Type B pancreatic cell (in vitro differentiated cells): Measurements from ENCODE around the gene UBA7. TPM values are rescaled to one million over a fixed set of nuclear protein-coding genes. Genes with fewer than 3 reads are reported as not detected.

Experiments
- DNase-seq: peaks from one replicate; pipeline ENCODE4 v3.0.0; 2021; ENCODE audit warnings: mixed read lengths; ENCODE audit not compliant: unreplicated experiment; ENCODE audit errors: extremely low spot score
- H3K27ac Mint-ChIP-seq: 2 replicates; pipeline ENCODE4 v1.8.0; 2021; ENCODE audit warnings: mild to moderate bottlenecking, mixed read lengths
- H3K27me3 Mint-ChIP-seq: 2 replicates; pipeline ENCODE4 v1.8.0; 2021; ENCODE audit warnings: mixed read lengths
- H3K36me3 Mint-ChIP-seq: 2 replicates; pipeline ENCODE4 v1.8.0; 2021; ENCODE audit warnings: mixed read lengths
- H3K4me1 Mint-ChIP-seq: one replicate; pipeline ENCODE4 v1.8.0; 2021; ENCODE audit warnings: mixed read lengths; ENCODE audit not compliant: unreplicated experiment
- H3K4me3 Mint-ChIP-seq: 2 replicates; pipeline ENCODE4 v1.8.0; 2021; ENCODE audit warnings: mild to moderate bottlenecking, mixed read lengths
- H3K9me3 Mint-ChIP-seq: 2 replicates; pipeline ENCODE4 v1.8.0; 2021; ENCODE audit warnings: mixed read lengths
- total RNA-seq: library from RNA; stranded (reverse); gene quantifications from 2 replicates; pipeline ENCODE4 v1.2.1, GENCODE V29; 2021; ENCODE audit warnings: low replicate concordance
- TF ChIP-seq, protein P1 (sequence below): fragments of 200-600 bp; sonication (generic); conservative IDR thresholded peaks from 2 replicates; pipeline ENCODE4 v1.5.0; 2021; ENCODE audit warnings: antibody characterized with exemption, mild to moderate bottlenecking

Gene UBA7
- total RNA-seq, 1 donor from 2014 or later, result 8.2 TPM

- H3K4me3 Mint-ChIP-seq, result no peak overlapping the region
- H3K27ac Mint-ChIP-seq, result no peak overlapping the region
- peaks cover 5% of the 10 kb centered on the region for H3K4me1 Mint-ChIP-seq
Observed at GRCh38 chr3:49794431-49794830, 19.3 kb downstream of the UBA7 start.

GRCh38 chr3:49793486-49794085 is 20.2 kb downstream of the UBA7 start:
- no peak for DNase-seq
- Mint-ChIP-seq H3K36me3 (no peaks in the 10 kb centered on the region), H3K27me3 (peaks cover 4% of the 10 kb centered on the region)

More at GRCh38 chr3:49794431-49794830, 19.3 kb downstream of the UBA7 start:
- TF ChIP-seq, protein P1, sequence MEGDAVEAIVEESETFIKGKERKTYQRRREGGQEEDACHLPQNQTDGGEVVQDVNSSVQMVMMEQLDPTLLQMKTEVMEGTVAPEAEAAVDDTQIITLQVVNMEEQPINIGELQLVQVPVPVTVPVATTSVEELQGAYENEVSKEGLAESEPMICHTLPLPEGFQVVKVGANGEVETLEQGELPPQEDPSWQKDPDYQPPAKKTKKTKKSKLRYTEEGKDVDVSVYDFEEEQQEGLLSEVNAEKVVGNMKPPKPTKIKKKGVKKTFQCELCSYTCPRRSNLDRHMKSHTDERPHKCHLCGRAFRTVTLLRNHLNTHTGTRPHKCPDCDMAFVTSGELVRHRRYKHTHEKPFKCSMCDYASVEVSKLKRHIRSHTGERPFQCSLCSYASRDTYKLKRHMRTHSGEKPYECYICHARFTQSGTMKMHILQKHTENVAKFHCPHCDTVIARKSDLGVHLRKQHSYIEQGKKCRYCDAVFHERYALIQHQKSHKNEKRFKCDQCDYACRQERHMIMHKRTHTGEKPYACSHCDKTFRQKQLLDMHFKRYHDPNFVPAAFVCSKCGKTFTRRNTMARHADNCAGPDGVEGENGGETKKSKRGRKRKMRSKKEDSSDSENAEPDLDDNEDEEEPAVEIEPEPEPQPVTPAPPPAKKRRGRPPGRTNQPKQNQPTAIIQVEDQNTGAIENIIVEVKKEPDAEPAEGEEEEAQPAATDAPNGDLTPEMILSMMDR, result no peak
- Mint-ChIP-seq H3K9me3 (no peaks in the 10 kb centered on the region), H3K36me3 (no peaks in the 10 kb centered on the region), H3K27me3 (peaks cover 4% of the 10 kb centered on the region)
- DNase-seq, result no peak

GRCh38 chr3:49792371-49793150 is 21.2 kb downstream of the UBA7 start:
- Mint-ChIP-seq H3K27ac (no peak overlapping the region), H3K36me3 (no peaks in the 10 kb centered on the region), H3K4me3 (no peak overlapping the region), H3K4me1 (peaks cover 5% of the 10 kb centered on the region), H3K9me3 (no peaks in the 10 kb centered on the region), H3K27me3 (peaks cover 4% of the 10 kb centered on the region)
- no peak for DNase-seq
- TF ChIP-seq, protein P1, result no peak

More at GRCh38 chr3:49793486-49794085, 20.2 kb downstream of the UBA7 start:
- H3K4me1 Mint-ChIP-seq, result peaks cover 5% of the 10 kb centered on the region
- H3K4me3 Mint-ChIP-seq, result no peak overlapping the region
- TF ChIP-seq, protein P1, result no peak
- H3K9me3 Mint-ChIP-seq, result no peaks in the 10 kb centered on the region
- H3K27ac Mint-ChIP-seq, result no peak overlapping the region

GRCh38 chr3:49791571-49791970 is 22.2 kb downstream of the UBA7 start:
- Mint-ChIP-seq H3K36me3 (no peaks in the 10 kb centered on the region), H3K4me1 (peaks cover 5% of the 10 kb centered on the region), H3K27me3 (no peaks in the 10 kb centered on the region), H3K27ac (no peak overlapping the region), H3K9me3 (no peaks in the 10 kb centered on the region), H3K4me3 (no peak overlapping the region)
- DNase-seq, result no peak
- TF ChIP-seq, protein P1, result no peak

DNA sequence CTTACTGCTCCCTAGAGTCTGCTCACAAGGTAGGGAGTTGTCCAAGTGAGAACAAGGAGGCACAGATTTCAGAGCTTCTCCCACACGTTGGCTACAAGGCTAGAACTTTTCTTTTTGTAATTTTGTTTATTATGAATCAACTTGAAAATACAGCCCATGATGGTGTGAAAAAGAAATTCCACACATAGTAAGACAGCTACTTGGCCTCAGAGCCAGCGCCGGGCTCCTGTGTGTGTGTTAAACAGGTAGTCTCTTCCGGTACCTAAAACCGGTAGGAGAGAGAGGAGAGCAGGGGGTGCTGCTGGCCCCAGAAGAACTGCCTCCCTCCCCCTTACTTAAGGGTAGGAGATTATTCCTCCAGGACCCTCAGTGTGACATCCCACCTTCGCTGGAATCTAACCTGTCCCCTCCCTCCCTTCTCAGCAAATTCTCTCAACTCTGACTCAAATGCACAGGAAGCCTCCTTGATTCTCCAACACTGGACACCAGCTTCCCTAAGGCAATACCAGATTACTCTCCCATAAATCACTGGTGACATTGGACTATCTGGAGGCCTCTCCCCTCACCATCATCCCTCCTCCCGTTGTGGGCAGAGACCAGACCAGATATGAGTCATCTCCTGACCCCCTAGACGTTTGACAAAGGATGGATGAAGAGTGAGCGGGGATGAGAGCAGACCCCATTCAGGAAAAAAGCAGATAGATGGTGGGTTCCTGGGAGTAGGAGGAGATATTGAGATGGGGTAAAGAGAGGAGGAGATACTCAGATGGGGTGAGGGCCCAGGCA is 22.9 kb downstream of the UBA7 start:
- no peak for DNase-seq
- Mint-ChIP-seq H3K36me3 (no peaks in the 10 kb centered on the region), H3K4me1 (peaks cover 5% of the 10 kb centered on the region), H3K9me3 (no peaks in the 10 kb centered on the region), H3K27me3 (no peaks in the 10 kb centered on the region), H3K27ac (peak overlapping the region; percentile 12), H3K4me3 (peak overlapping the region; percentile 26)
- TF ChIP-seq, protein P1, result no peak
